GM13977 (cell line): ENCODE measurements around the gene SEC22A.

ENCODE experiments used
- DNase-seq: peaks from one replicate; pipeline ENCODE4 v3.0.0; 2012; ENCODE audit warnings: low spot score
- CTCF ChIP-seq: IDR thresholded peaks from 2 replicates; pipeline ENCODE4 v1.5.1; 2012; ENCODE audit warnings: mild to moderate bottlenecking, control low read depth; ENCODE audit not compliant: insufficient read depth; ENCODE audit errors: extremely low read depth, missing control alignments
- in situ Hi-C: fragments of 300-500 bp; cut with MboI; formaldehyde crosslinking; loops from one replicate; pipeline ENCODE4 v1.12.0; 2022; ENCODE audit warnings: low sequenced_read_pairs, low pct_unique_long_range_greater_than_20kb, mixed read lengths, inconsistent platforms; ENCODE audit not compliant: unreplicated experiment

SEC22A gene

GRCh38 chr3:123299581-123299980, 97.8 kb downstream of the SEC22A start:
- in situ Hi-C loops, result no loop called here
- TF ChIP-seq CTCF, result no peak
- DNase-seq, result no peak

- DNase-seq, result no peak
- in situ Hi-C loops, result no loop called here
- no peak for TF ChIP-seq CTCF
Observed at GRCh38 chr3:123300056-123300455, 98.3 kb downstream of the SEC22A start.

- no peak for DNase-seq
- in situ Hi-C loops, result no loop called here
- no peak for TF ChIP-seq CTCF
Observed at GRCh38 chr3:123300583-123300982, 98.8 kb downstream of the SEC22A start.

GRCh38 chr3:123301331-123302184, 99.8 kb downstream of the SEC22A start:
- in situ Hi-C loops, result no loop called here
- DNase-seq, result no peak
- TF ChIP-seq CTCF, result no peak

GRCh38 chr3:123302961-123303360, 101.2 kb downstream of the SEC22A start:
- in situ Hi-C loops, result no loop called here
- TF ChIP-seq CTCF, result no peak
- no peak for DNase-seq

- in situ Hi-C loops, result no loop called here
- no peak for TF ChIP-seq CTCF
- DNase-seq, result no peak
Observed at GRCh38 chr3:123303976-123304560, 102.3 kb downstream of the SEC22A start.
